Parathyroid adenoma (tissue), 2 donors: ENCODE data around the gene UNC5C.
A peak's percentile ranks its signal among the peaks of the same experiment; 100 is the strongest.

Source experiments
- H2AFZ ChIP-seq: fragments of 300-600 bp; sonication (generic); one replicate; pipeline ENCODE4 v1.7.0; 2017; ENCODE audit warnings: antibody characterized with exemption, mild to moderate bottlenecking
- H3K27ac ChIP-seq: fragments of 300-600 bp; sonication (generic); one replicate; pipeline ENCODE4 v1.7.0; 2017
- H3K27me3 ChIP-seq: fragments of 300-600 bp; sonication (generic); one replicate; pipeline ENCODE4 v1.7.0; 2017; ENCODE audit warnings: low read length; ENCODE audit not compliant: control insufficient read depth, insufficient read depth
- H3K36me3 ChIP-seq: fragments of 300-600 bp; sonication (generic); one replicate; pipeline ENCODE4 v1.7.0; 2017; ENCODE audit warnings: low read length; ENCODE audit not compliant: control insufficient read depth, insufficient read depth
- H3K4me1 ChIP-seq: fragments of 300-600 bp; sonication (generic); one replicate; pipeline ENCODE4 v1.7.0; 2017; ENCODE audit warnings: control low read depth
- H3K4me2 ChIP-seq: fragments of 300-600 bp; sonication (generic); one replicate; pipeline ENCODE4 v1.7.0; 2017; ENCODE audit warnings: low read length
- H3K4me3 ChIP-seq: fragments of 300-600 bp; sonication (generic); one replicate; pipeline ENCODE4 v1.7.0; 2017; ENCODE audit warnings: low read depth, low read length
- H3K79me2 ChIP-seq: fragments of 300-600 bp; sonication (generic); one replicate; pipeline ENCODE4 v1.7.0; 2017; ENCODE audit warnings: control low read depth
- H3K9ac ChIP-seq: fragments of 300-600 bp; sonication (generic); one replicate; pipeline ENCODE4 v1.7.0; 2017; ENCODE audit warnings: mild to moderate bottlenecking
- H3K9me3 ChIP-seq: fragments of 300-600 bp; sonication (generic); one replicate; pipeline ENCODE4 v1.7.0; 2017; ENCODE audit warnings: low read length; ENCODE audit not compliant: control insufficient read depth
- TF ChIP-seq, protein P1 (sequence below): fragments of 300-600 bp; sonication (generic); IDR thresholded peaks from one replicate; pipeline ENCODE4 v1.7.0; 2017; ENCODE audit warnings: antibody characterized with exemption, mild to moderate bottlenecking
- donor health status: primary hyperparathyroidism.

UNC5C gene

DNA sequence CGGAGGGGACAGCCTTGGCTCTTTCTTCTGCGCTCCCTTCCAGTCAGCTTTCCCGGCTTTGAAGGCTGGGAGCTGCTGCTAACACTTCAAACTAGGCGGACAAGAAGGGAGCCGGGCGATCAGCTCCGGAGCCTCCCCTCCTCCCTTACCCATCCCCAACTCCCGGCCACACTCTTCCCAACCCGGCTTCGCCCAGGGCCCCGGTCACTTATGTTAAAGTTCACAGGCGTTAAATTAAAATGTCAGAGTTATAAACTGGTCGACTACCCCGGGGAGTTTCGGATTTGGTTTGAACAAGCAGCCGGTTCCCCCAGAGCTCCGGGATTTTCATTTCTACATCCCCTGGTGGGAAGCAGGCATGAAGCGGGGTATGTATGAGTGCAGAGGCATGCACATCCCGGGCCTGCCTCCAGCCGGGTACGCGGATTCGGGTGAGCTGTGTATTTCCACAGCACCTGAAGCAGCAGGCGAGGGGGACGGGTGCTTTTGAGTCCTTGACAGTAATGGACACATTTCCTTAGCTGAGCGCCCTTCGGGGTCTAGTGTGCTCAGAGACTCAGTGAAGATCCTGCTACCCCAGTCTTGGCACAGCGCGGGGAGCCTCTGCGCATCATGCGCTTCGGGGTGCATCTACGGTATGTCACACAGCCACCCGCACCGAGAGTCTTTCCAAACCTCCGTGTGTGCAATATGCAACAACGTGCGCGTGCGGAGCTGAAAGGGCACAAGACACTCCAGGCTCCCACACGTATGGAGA lies 880 bp downstream of the UNC5C start:
- Histone ChIP-seq H3K27ac (no peak overlapping the region), H3K4me3 (peak overlapping the region; percentile 51), H3K9ac (no peak overlapping the region), H3K4me2 (peak overlapping the region; percentile 71), H3K36me3 (no peaks in the 10 kb centered on the region), H2AFZ (no peak overlapping the region), H3K27me3 (no peaks in the 10 kb centered on the region), H3K4me1 (no peaks in the 10 kb centered on the region), H3K9me3 (no peaks in the 10 kb centered on the region), H3K79me2 (no peaks in the 10 kb centered on the region)
- TF ChIP-seq, protein P1, sequence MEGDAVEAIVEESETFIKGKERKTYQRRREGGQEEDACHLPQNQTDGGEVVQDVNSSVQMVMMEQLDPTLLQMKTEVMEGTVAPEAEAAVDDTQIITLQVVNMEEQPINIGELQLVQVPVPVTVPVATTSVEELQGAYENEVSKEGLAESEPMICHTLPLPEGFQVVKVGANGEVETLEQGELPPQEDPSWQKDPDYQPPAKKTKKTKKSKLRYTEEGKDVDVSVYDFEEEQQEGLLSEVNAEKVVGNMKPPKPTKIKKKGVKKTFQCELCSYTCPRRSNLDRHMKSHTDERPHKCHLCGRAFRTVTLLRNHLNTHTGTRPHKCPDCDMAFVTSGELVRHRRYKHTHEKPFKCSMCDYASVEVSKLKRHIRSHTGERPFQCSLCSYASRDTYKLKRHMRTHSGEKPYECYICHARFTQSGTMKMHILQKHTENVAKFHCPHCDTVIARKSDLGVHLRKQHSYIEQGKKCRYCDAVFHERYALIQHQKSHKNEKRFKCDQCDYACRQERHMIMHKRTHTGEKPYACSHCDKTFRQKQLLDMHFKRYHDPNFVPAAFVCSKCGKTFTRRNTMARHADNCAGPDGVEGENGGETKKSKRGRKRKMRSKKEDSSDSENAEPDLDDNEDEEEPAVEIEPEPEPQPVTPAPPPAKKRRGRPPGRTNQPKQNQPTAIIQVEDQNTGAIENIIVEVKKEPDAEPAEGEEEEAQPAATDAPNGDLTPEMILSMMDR: no peak

DNA sequence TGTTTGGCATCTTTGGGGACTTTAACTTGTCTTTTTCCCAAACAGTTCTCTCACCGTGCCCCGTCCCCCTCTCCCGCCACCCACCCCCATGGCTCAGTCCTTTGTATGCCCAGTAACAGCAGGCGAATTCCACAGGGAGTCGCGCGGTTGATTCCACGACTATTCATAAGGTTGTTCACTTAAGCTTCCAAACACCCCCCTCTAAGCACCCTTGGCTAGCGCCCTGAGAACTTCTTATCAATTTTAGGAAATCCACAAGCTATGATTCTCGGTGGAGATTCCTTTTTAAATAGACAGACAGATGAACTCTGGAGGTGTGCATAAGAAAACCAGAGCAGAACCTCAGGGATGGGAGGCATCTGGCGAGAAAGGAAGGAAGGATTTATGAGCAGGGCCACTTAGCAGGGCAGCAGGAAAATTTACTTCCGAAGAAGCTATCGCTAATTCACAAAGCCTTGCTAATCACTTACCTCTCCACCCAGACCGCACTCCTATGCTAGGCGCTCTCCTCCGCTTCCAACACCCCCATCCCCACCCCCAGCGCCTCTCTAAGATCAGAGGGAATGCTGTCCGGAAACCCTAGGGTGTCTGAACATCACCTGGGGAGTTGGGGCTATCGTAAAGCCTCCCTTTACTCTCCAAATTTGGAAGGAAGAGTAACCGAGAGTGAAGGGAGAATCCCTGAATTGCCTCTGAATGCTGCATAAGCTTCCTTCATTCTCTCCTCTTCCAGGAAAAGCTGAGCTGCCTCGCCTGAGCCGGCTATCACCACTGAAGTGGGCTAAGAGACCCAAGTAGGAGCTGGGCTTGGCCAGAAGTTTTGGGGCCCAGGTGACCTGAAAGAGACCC lies 1.7 kb downstream of the UNC5C start:
- H3K36me3 ChIP-seq: no peaks in the 10 kb centered on the region
- H3K27me3 ChIP-seq: no peaks in the 10 kb centered on the region
- no peak overlapping the region for H3K9ac ChIP-seq
- no peaks in the 10 kb centered on the region for H3K79me2 ChIP-seq
- peak overlapping the region; percentile 71 for H3K4me2 ChIP-seq
- no peak overlapping the region for H3K27ac ChIP-seq
- no peaks in the 10 kb centered on the region for H3K9me3 ChIP-seq
- TF ChIP-seq, protein P1: no peak
- no peak overlapping the region for H2AFZ ChIP-seq
- no peaks in the 10 kb centered on the region for H3K4me1 ChIP-seq
- peak overlapping the region; percentile 51 for H3K4me3 ChIP-seq

DNA sequence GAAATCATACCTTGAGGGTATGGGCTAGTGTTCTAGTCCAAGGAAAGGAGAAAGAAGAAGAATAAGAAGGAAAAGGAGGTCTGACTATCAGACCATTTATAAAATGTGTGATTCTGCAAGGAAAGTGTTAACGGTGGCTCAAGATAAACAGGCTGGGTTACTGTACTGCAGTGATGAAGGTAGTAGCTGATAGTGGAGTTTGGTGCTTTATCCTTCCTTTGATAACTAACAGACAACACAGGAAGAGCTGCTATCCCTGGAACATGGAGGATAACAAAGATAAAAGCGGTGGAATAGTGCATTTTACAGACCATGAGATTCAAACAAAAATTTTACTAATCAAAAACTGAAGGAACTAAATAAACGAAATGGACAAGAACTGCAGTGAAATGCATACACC lies 2.6 kb downstream of the UNC5C start:
- Histone ChIP-seq H3K9ac (no peak overlapping the region), H3K4me3 (no peak overlapping the region), H2AFZ (no peak overlapping the region), H3K27ac (no peak overlapping the region), H3K36me3 (no peaks in the 10 kb centered on the region), H3K4me1 (no peaks in the 10 kb centered on the region), H3K27me3 (no peaks in the 10 kb centered on the region), H3K79me2 (no peaks in the 10 kb centered on the region), H3K4me2 (no peak overlapping the region), H3K9me3 (no peaks in the 10 kb centered on the region)
- TF ChIP-seq, protein P1: no peak

DNA sequence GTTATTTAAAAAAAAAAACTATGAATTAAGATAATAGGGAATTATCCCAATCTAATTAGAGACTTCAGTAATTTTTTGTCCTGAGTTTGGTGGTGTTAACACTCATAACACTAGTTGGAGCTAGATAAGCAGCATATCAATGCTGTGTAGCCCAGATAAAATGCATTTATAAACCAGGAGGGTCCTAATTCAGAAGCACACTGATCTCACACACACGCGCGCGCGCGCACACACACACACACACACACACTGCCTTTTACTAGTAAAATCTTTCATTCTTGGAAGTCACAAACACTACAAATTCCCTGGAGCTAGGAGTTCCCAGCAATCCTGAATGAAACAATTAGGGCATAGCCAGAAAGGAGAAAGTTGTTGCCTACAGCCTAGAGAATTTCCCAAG lies 3.2 kb downstream of the UNC5C start:
- Histone ChIP-seq H3K27me3 (no peaks in the 10 kb centered on the region), H3K9me3 (no peaks in the 10 kb centered on the region), H3K27ac (no peak overlapping the region), H3K79me2 (no peaks in the 10 kb centered on the region), H3K4me3 (no peak overlapping the region), H3K36me3 (no peaks in the 10 kb centered on the region), H2AFZ (no peak overlapping the region), H3K4me1 (no peaks in the 10 kb centered on the region), H3K9ac (no peak overlapping the region), H3K4me2 (no peak overlapping the region)
- TF ChIP-seq, protein P1: no peak
